Thyroid gland (tissue), 4 donors: ENCODE results near the gene MTSS2.

Source experiments
- POLR2A ChIP-seq, 2 donors: fragments of 450-650 bp; IDR thresholded peaks; one replicate each; pipeline ENCODE4 v1.6.1; 2017; ENCODE audit warnings: antibody characterized with exemption in 2 of 2, mild to moderate bottlenecking in 2 of 2, moderate library complexity in 1 of 2
- TF ChIP-seq, protein P1 (sequence below), 6 experiments: fragments of 200-600 bp in 3 of 6; fragments of 450-650 bp in 3 of 6; sonication (generic) in 3 of 6; IDR thresholded peaks; one replicate each; pipeline ENCODE4 v1.5.1; 2016 to 2019; ENCODE audit warnings: antibody characterized with exemption in 6 of 6, mild to moderate bottlenecking in 2 of 6, inconsistent platforms in 1 of 6, moderate library complexity in 1 of 6

DNA sequence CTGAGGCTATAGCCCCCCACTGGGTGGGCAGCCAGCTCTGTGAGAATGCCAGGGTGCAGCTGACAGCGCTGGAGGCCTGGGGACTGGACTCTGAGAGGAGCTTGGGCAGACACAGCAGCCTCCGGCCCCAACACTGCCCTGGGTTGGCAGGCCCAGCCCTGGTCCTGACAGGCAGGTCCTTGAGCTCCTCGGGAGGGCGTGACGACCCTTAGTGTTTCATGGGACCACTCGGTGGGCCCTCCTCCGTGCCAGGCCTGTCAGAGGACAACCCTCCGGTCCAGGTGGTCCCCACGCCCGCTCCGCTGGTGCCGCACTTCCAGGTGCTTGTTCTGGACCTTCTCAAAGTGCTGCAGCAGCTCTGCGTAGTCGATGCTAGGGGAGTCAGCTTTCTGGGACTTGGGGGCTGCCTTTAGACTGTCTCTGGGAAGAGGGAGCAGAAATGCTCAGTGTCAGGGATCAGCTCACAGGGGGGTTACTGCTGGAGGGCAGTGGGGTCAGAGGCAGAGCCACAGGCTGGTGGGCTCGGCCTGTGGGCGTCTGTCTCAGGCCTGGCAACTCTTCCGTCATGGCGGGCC lies 1.9 kb upstream of the MTSS2 start:
- TF ChIP-seq, protein P1, sequence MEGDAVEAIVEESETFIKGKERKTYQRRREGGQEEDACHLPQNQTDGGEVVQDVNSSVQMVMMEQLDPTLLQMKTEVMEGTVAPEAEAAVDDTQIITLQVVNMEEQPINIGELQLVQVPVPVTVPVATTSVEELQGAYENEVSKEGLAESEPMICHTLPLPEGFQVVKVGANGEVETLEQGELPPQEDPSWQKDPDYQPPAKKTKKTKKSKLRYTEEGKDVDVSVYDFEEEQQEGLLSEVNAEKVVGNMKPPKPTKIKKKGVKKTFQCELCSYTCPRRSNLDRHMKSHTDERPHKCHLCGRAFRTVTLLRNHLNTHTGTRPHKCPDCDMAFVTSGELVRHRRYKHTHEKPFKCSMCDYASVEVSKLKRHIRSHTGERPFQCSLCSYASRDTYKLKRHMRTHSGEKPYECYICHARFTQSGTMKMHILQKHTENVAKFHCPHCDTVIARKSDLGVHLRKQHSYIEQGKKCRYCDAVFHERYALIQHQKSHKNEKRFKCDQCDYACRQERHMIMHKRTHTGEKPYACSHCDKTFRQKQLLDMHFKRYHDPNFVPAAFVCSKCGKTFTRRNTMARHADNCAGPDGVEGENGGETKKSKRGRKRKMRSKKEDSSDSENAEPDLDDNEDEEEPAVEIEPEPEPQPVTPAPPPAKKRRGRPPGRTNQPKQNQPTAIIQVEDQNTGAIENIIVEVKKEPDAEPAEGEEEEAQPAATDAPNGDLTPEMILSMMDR (IDR thresholded peaks at IDR 0.05): no peak
- no peak for TF ChIP-seq POLR2A (IDR thresholded peaks at IDR 0.05)
